Upper lobe of left lung (tissue), 6 donors: ENCODE measurements around the gene HTR2A. TPM values are rescaled to one million over a fixed set of nuclear protein-coding genes. Genes with fewer than 3 reads are reported as not detected.

Experiments
- ATAC-seq, 2 donors: fragments of 200-7000 bp; cut with Tn5 transposase; one replicate each; pipeline ENCODE4 v1.9.1; 2022; ENCODE audit warnings: mild to moderate bottlenecking in 2 of 2, moderate library complexity in 2 of 2; ENCODE audit not compliant: low FRiP score in 2 of 2
- DNase-seq, 2 donors: peaks; one replicate each; pipeline ENCODE4 v3.0.0-alpha.2; 2019 to 2020
- H3K27ac ChIP-seq, 4 donors: fragments of 200-600 bp; sonication (generic); one replicate each; pipeline ENCODE4 v1.5.1; 2016 to 2019
- H3K27me3 ChIP-seq, 4 donors: fragments of 200-600 bp; sonication (generic); one replicate each; pipeline ENCODE4 v1.5.1; 2017 to 2019
- H3K36me3 ChIP-seq, 4 donors: fragments of 200-600 bp; sonication (generic); one replicate each; pipeline ENCODE4 v1.5.1; 2016 to 2019
- H3K4me1 ChIP-seq, 4 donors: fragments of 200-600 bp; sonication (generic); one replicate each; pipeline ENCODE4 v1.5.1; 2018 to 2019
- H3K4me3 ChIP-seq, 4 donors: fragments of 200-600 bp; sonication (generic); one replicate each; pipeline ENCODE4 v1.5.1; 2017 to 2019; ENCODE audit warnings: mild to moderate bottlenecking in 2 of 4, moderate library complexity in 1 of 4
- H3K9me3 ChIP-seq, 4 donors: fragments of 200-600 bp; sonication (generic); one replicate each; pipeline ENCODE4 v1.5.1; 2018 to 2019
- CTCF ChIP-seq, 6 experiments: fragments of 450-650 bp in 4 of 6; fragments of 200-600 bp in 2 of 6; sonication (generic) in 2 of 6; IDR thresholded peaks; one replicate each; pipeline ENCODE4 v1.5.1; 2016 to 2019; ENCODE audit warnings: antibody characterized with exemption in 6 of 6
- EP300 ChIP-seq, 4 donors: sonication (generic); formaldehyde crosslinking; IDR thresholded peaks; one replicate each; pipeline ENCODE4 v1.5.1; 2017; ENCODE audit warnings: antibody characterized with exemption in 4 of 4, control low read depth in 2 of 4
- POLR2A ChIP-seq, 4 donors: fragments of 450-650 bp; IDR thresholded peaks; one replicate each; pipeline ENCODE4 v1.5.1; 2016 to 2017; ENCODE audit warnings: antibody characterized with exemption in 4 of 4, mild to moderate bottlenecking in 2 of 4
- POLR2AphosphoS5 ChIP-seq, 2 donors: sonication (generic); formaldehyde crosslinking; IDR thresholded peaks; one replicate each; pipeline ENCODE4 v1.5.1; 2017; ENCODE audit warnings: antibody characterized with exemption in 2 of 2
- WGBS, 2 donors: methylation state at CpG; one replicate each; pipeline ENCODE4 v1.1.5; 2017 to 2018; 5-methylcytosine and 5-hydroxymethylcytosine counted together
- total RNA-seq, 6 donors: library from RNA; depleted of rRNA in 4 of 6; stranded (reverse); fragments of >200 nt in 4 of 6; gene quantifications; one replicate each; pipeline versions ENCODE4 v1.1.0 to v1.2.1, GENCODE V29; 2016 to 2021
- donor health status: DM: no; HTN: no; CAD: no; lungs with moderate emphysema.
- donor health status: DM: no; HTN: yes; CAD: no; lungs with severe emphysema.

Gene HTR2A
- total RNA-seq, 6 donors from 2014 or later: 0.15 to 0.57 (median 0.30) TPM; not detected in 3

DNA sequence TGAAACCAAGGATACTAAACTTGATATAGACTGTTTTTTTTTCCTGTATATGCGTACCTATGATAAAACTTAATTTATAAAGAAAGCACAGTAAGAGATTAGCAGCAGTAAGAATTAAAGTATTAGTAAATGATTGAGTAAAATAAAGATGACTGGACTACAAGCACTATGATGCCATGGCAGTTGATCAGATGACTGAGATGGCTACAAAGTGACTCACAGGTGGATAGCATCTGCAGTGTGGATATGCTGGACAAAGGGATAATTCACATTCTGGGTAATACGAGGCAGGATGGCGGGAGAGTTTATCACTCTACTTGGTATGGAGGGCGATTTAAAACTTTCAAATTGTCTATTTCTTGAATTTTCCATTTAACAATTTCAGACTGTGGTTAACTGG is 11.8 kb downstream of the HTR2A start:
- no peaks in the 10 kb centered on the region for H3K27me3 ChIP-seq
- no peak overlapping the region for H3K4me3 ChIP-seq
- no peaks in the 10 kb centered on the region for H3K9me3 ChIP-seq
- no peaks in the 10 kb centered on the region for H3K4me1 ChIP-seq
- no peak overlapping the region for H3K27ac ChIP-seq
- WGBS, 2 donors: 91 to 92% methylated on average over 4 of the region's 4 CpGs
- ATAC-seq: no peak
- no peaks in the 10 kb centered on the region for H3K36me3 ChIP-seq
- TF ChIP-seq CTCF (IDR thresholded peaks at IDR 0.05) (no peak), POLR2A (IDR thresholded peaks at IDR 0.05) (no peak), EP300 (IDR thresholded peaks at IDR 0.05) (no peak), POLR2AphosphoS5 (IDR thresholded peaks at IDR 0.05) (no peak)
- DNase-seq: no peak

DNA sequence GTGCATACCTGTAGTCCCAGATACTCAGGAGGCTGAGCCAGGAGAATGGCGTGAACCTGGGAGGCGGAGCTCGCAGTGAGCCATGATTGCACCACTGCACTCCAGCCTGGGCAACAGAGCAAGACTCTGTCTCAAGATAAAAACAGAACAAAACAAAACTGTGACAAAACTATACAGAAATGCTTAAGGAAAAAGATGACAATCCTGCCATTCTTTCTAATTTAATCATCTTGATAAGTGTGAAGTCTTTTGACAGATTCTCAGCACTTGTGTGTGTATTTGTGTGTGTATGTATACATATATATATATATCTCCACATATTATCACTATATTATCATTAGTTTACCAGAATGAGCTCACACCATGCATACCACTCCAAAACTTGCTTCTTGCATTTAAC is 12.3 kb downstream of the HTR2A start:
- no peaks in the 10 kb centered on the region for H3K4me1 ChIP-seq
- H3K4me3 ChIP-seq: no peak overlapping the region
- no peaks in the 10 kb centered on the region for H3K27me3 ChIP-seq
- WGBS, 2 donors: 96 to 97% methylated on average over 3 of the region's 3 CpGs
- DNase-seq: no peak
- TF ChIP-seq POLR2AphosphoS5 (IDR thresholded peaks at IDR 0.05): no peak
- no peak for TF ChIP-seq EP300 (IDR thresholded peaks at IDR 0.05)
- no peak for TF ChIP-seq CTCF (IDR thresholded peaks at IDR 0.05)
- no peaks in the 10 kb centered on the region for H3K36me3 ChIP-seq
- H3K9me3 ChIP-seq: no peaks in the 10 kb centered on the region
- no peak overlapping the region for H3K27ac ChIP-seq
- ATAC-seq: no peak

GRCh38 chr13:46881621-46882020 is 15.2 kb downstream of the HTR2A start:
- 29 to 39% methylated on average over 2 of the region's 2 CpGs for WGBS, 2 donors
- no peaks in the 10 kb centered on the region for H3K4me1 ChIP-seq
- H3K36me3 ChIP-seq: no peaks in the 10 kb centered on the region
- DNase-seq (no peak), ATAC-seq (no peak)
- no peak overlapping the region for H3K4me3 ChIP-seq
- TF ChIP-seq CTCF (IDR thresholded peaks at IDR 0.05) (no peak), EP300 (IDR thresholded peaks at IDR 0.05) (no peak), POLR2A (IDR thresholded peaks at IDR 0.05) (no peak), POLR2AphosphoS5 (IDR thresholded peaks at IDR 0.05) (no peak)
- H3K27ac ChIP-seq: no peak overlapping the region
- H3K9me3 ChIP-seq: no peaks in the 10 kb centered on the region
- H3K27me3 ChIP-seq: no peaks in the 10 kb centered on the region

- no peaks in the 10 kb centered on the region for H3K9me3 ChIP-seq
- DNase-seq (no peak), ATAC-seq (no peak)
- no peak overlapping the region for H3K4me3 ChIP-seq
- 74 to 78% methylated on average over 5 of the region's 5 CpGs for WGBS, 2 donors
- no peaks in the 10 kb centered on the region for H3K4me1 ChIP-seq
- no peaks in the 10 kb centered on the region for H3K36me3 ChIP-seq
- TF ChIP-seq POLR2AphosphoS5 (IDR thresholded peaks at IDR 0.05): no peak
- no peak overlapping the region for H3K27ac ChIP-seq
- no peaks in the 10 kb centered on the region for H3K27me3 ChIP-seq
These were observed 22.8 kb downstream of the HTR2A start for GRCh38 chr13:46874006-46874405.

DNA sequence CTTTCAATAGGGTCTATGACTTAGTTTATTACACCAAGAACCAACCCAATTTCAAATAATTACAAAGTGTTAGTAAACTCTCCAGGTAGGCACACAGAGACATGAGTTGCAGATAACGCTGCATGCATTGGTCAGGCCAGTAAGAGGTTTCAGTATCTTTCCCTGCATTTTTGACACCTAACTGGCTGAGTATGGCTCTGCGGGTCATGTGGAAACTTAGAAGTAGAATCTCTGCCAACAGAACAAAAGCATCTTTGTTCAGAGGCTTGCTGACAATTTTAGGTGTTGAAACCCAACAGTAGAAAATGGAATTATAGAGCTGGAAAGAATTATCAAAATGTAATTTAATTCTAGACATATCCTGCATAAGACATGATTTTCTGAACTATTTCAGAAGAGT is 25.3 kb downstream of the HTR2A start:
- TF ChIP-seq EP300 (IDR thresholded peaks at IDR 0.05) (no peak), POLR2A (IDR thresholded peaks at IDR 0.05) (no peak)
- Histone ChIP-seq H3K27ac (no peak overlapping the region), H3K4me1 (no peaks in the 10 kb centered on the region), H3K36me3 (no peaks in the 10 kb centered on the region), H3K4me3 (no peak overlapping the region), H3K9me3 (no peaks in the 10 kb centered on the region), H3K27me3 (no peaks in the 10 kb centered on the region)
- WGBS, 2 donors: 87 to 91% methylated on average over 2 of the region's 2 CpGs
- DNase-seq: no peak
- no peak for ATAC-seq

GRCh38 chr13:46868091-46868490 is 28.8 kb downstream of the HTR2A start:
- ATAC-seq (no peak), DNase-seq (no peak)
- no peak overlapping the region for H3K4me3 ChIP-seq
- H3K36me3 ChIP-seq: no peaks in the 10 kb centered on the region
- H3K27me3 ChIP-seq: no peaks in the 10 kb centered on the region
- H3K27ac ChIP-seq: no peak overlapping the region
- WGBS, 2 donors: 75 to 76% methylated on average over 2 of the region's 2 CpGs
- H3K4me1 ChIP-seq: peaks cover 0 to 6% (median 4%) of the 10 kb centered on the region in 4 donors
- no peak for TF ChIP-seq EP300 (IDR thresholded peaks at IDR 0.05)
- no peak for TF ChIP-seq POLR2A (IDR thresholded peaks at IDR 0.05)
- no peak for TF ChIP-seq POLR2AphosphoS5 (IDR thresholded peaks at IDR 0.05)
- TF ChIP-seq CTCF (IDR thresholded peaks at IDR 0.05): no peak
- no peaks in the 10 kb centered on the region for H3K9me3 ChIP-seq
